Memory B cell (primary cell): ENCODE data around the gene RABGAP1L.
"Not testable (repeated sequence)": the region's sequence is repeated elsewhere in the genome, so short reads cannot be mapped to it uniquely, and the experiment has no call there.

Source experiments
- ATAC-seq: fragments of 150-1000 bp; cut with Tn5 transposase; 2 replicates; pipeline ENCODE4 v1.10.0; 2021; ENCODE audit warnings: low read depth, mild to moderate bottlenecking, moderate library complexity
- DNase-seq, 2 donors: peaks; one replicate each; pipeline ENCODE4 v3.0.0; 2022; ENCODE audit warnings: low spot score in 2 of 2
- H3K27ac Mint-ChIP-seq: one replicate; pipeline ENCODE4 v1.8.0; 2022; ENCODE audit warnings: mild to moderate bottlenecking, moderate library complexity, mixed read lengths
- H3K27me3 Mint-ChIP-seq: one replicate; pipeline ENCODE4 v1.8.0; 2022; ENCODE audit warnings: mixed read lengths
- H3K36me3 Mint-ChIP-seq: one replicate; pipeline ENCODE4 v1.8.0; 2022; ENCODE audit warnings: mild to moderate bottlenecking, mixed read lengths
- H3K4me1 Mint-ChIP-seq: one replicate; pipeline ENCODE4 v1.8.0; 2022; ENCODE audit warnings: mixed read lengths
- H3K4me3 Mint-ChIP-seq: one replicate; pipeline ENCODE4 v1.8.0; 2022; ENCODE audit warnings: mild to moderate bottlenecking, moderate library complexity, mixed read lengths
- H3K9me3 Mint-ChIP-seq: one replicate; pipeline ENCODE4 v1.8.0; 2022; ENCODE audit warnings: mixed read lengths

The RABGAP1L gene

DNA sequence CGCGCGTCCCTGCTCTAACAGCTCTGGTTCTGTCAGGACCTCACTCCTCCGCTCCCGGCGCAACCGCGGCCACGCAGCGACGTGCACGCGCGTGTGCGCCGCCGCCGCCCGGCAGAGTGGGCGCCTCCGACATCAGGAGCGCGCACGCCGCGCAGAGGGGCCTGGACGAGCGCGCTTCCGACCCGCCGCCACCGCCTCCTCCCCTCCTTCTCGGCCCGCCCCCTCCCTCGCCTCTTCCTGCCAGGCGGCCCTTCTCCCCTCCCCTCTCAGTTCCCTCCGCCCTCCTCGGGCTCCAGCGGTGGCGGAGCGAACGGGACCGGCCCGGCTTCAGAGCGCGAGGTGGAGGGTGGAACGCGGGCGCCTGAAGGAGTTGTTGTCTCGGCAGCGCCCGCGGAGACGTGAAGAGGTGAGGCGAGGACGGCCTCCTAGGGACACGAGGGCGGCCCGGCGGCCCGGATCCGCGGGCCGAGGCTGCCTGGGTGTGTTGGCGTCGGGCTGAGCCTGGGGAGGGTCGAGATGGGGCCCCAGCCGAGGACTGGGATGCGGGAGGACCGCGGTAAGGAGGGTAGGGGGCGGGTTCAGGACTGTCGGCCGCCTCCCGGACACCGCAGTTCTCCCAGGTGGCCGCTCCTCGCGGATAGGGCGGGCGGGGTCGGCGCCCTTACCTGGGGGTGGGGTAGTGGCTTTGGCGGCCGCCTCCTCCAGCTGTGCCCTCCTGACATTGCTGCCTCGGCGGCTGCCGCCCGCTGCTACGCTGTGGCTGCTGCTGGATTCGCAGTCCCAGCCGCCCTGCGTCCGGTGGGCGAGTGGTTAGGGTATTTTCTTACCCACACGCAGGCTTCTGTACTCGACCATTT is at the start of gene RABGAP1L:
Gene RABGAP1L (plus strand): TSS at position 269 of the 857 bp plus-strand sequence.
- ATAC-seq, result peak; percentile 84
- peak within 1 kb of the TSS; percentile 98 for H3K27ac Mint-ChIP-seq

DNA sequence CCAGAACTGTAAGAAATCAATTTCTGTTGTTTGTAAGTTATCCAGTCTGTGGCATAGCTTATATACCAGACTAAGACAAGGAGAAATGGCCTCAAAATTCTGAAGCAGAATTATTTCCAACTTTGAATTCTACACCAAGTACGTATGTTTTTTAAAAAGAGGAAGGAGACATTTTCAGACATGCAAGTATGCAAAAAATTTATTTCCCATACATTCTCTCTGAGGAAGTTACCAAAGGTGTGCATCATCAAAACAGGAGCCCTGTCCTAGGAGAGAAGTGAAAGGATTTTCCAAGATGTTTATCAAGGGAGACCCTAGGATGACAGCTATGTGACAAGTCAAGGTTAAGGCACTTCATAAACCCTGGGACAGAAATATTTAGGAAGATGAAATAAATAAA is 49.3 kb upstream of the RABGAP1L start:
- DNase-seq (no peak), ATAC-seq (peak; percentile 62)
- H3K36me3 Mint-ChIP-seq, result no peaks in the 10 kb centered on the region
- no peak overlapping the region for H3K4me3 Mint-ChIP-seq
- peaks cover 17% of the 10 kb centered on the region for H3K4me1 Mint-ChIP-seq
- H3K27ac Mint-ChIP-seq, result peak overlapping the region; percentile 80
- H3K9me3 Mint-ChIP-seq, result no peaks in the 10 kb centered on the region
- no peaks in the 10 kb centered on the region for H3K27me3 Mint-ChIP-seq

More for the DNA sequence above, at the start of gene RABGAP1L:
- peak; percentile 79 to 89 for DNase-seq
- no peaks in the 10 kb centered on the region for H3K36me3 Mint-ChIP-seq
- H3K4me1 Mint-ChIP-seq, result peaks cover 48% of the 10 kb centered on the region
- H3K4me3 Mint-ChIP-seq, result peak within 1 kb of the TSS; percentile 98
- no peaks in the 10 kb centered on the region for H3K9me3 Mint-ChIP-seq
- no peaks in the 10 kb centered on the region for H3K27me3 Mint-ChIP-seq

DNA sequence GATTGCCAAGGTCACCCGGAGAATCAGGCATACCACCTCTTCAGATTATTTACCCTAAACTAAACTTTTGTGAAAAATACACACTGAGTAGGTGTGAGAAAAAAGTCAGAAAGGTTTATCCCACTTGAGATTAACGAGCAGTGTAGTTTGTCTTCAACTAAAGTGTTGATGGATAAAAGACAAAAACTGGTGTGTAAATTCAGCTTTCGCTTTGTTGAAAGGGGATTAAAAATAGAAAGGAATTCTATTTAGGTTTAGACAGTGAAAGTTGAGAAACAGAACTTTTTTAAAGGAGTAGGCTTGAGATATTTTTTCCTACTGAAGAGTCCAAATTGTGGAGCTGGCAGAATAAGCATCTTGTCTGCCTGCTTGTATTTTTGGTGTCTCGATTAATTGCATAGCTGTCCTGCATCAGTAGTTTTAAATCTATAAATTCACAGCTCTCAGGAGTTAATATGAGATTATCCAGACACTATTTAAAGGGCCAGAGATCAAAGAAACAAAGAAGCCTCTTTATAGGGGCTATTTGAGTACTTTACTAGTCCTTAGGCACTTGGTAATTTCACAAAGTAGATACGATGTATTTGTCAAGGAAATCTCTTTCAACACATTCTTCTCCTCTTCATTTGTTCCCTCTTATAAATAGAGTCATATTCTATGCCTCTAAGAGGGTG is 46.7 kb upstream of the RABGAP1L start:
- Mint-ChIP-seq H3K9me3 (no peaks in the 10 kb centered on the region), H3K27me3 (no peaks in the 10 kb centered on the region)
- no peak for DNase-seq

DNA sequence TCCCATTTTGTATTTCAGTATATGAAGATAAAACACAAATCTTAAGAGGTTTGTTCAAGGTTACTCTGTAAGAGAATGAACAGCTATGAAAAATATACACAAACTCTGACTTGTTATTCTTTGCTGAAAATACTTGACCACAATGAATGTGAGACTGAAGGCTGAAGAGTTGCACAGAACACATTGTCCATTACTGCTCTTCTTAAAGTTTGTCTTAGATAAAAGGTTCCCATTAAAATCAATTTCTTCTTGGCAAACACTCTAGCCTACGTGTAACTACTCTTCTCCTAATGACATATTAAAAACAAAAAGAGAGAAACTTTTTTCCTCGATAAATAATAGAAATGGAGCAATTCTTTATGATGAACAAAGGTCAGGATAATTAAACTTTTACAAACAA is 45.2 kb upstream of the RABGAP1L start:
- no peak for ATAC-seq

More for the DNA sequence above, 46.7 kb upstream of the RABGAP1L start:
- Mint-ChIP-seq H3K4me1 (peaks cover 17% of the 10 kb centered on the region), H3K36me3 (no peaks in the 10 kb centered on the region), H3K27ac (no peak overlapping the region), H3K4me3 (no peak overlapping the region)
- no peak for ATAC-seq

DNA sequence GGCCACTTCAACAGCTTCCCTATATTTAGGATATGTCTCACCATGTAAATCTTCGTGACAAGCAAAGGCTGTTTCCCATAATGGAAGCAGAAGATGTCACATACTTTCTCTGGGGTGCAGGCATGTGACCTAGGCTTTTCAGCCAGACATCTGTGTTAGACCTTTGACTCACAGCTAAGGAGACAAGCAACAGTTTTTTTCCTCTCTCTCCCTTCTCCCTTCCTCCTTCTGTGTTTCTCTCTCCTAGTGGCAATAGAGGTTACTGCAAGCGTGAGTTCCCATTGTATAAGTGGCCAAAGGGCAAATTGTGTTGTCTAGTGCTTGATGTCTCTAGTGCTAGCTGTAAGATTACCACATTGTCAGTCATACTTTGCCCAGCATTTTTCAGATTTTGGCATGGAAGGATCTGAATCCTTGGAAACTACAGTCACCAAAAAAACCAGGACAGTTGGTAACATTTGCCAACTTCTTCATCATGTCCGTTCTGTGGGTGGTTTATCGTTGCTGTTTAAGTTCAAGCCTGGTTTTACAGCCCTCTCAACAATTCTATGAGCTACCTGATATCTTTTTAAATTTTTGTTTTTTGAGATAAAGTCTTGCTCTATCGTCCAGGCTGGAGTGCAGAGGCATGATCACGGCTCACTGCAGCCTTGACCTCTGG is 44.4 kb upstream of the RABGAP1L start:
- H3K4me3 Mint-ChIP-seq, result no peak overlapping the region
- H3K27ac Mint-ChIP-seq, result no peak overlapping the region
- no peaks in the 10 kb centered on the region for H3K36me3 Mint-ChIP-seq
- no peaks in the 10 kb centered on the region for H3K27me3 Mint-ChIP-seq
- peaks cover 11% of the 10 kb centered on the region for H3K4me1 Mint-ChIP-seq
- no peaks in the 10 kb centered on the region for H3K9me3 Mint-ChIP-seq
- DNase-seq, result no peak
- ATAC-seq, result peak; percentile 81

More for the DNA sequence above, 45.2 kb upstream of the RABGAP1L start:
- Mint-ChIP-seq H3K4me1 (peaks cover 17% of the 10 kb centered on the region), H3K36me3 (no peaks in the 10 kb centered on the region), H3K4me3 (no peak overlapping the region), H3K27ac (no peak overlapping the region), H3K27me3 (no peaks in the 10 kb centered on the region), H3K9me3 (no peaks in the 10 kb centered on the region)
- no peak for DNase-seq

DNA sequence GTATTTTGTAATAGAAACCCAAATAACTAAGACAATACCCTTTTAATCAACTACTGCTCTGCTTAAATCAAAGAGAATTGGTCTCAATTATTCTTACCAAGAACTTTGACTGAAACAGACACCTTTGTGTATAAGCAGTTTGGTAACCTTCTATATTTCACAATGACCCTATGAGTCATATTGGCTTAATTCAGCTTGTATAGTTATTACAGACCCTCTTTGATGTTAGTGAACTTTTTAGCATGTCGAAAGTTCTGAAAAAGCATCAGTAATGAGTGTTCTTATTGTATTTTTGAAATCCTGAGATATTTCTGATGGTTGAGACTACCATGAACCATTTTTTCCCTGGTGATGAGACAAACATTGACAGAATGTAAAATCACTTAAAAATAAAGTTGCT is 43.3 kb upstream of the RABGAP1L start:
- Mint-ChIP-seq H3K27ac (no peak overlapping the region), H3K9me3 (no peaks in the 10 kb centered on the region), H3K27me3 (no peaks in the 10 kb centered on the region), H3K36me3 (no peaks in the 10 kb centered on the region), H3K4me3 (no peak overlapping the region), H3K4me1 (peaks cover 3% of the 10 kb centered on the region)
- ATAC-seq, result no peak
- no peak for DNase-seq

DNA sequence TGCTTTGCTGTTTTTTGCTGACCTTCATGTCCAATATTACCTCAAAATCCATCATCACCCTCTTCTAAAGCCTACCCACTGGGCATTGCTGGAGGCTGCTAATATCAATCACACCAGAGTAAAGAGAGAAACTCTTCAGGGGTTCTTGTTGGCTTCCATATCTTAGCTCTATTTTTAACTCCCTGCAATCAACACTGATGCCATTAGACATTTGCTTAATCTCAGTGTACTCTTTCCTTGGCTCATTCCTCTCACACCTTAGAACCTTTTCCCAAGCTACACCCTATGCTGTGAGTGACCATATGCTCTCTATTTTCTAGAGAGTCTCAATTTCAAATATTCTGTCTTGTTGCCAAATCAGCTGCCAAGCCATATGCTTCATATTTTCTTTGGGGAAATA is 40.6 kb upstream of the RABGAP1L start:
- ATAC-seq (no peak), DNase-seq (no peak)
- H3K9me3 Mint-ChIP-seq, result peaks cover 3% of the 10 kb centered on the region
- no peak overlapping the region for H3K4me3 Mint-ChIP-seq
- H3K4me1 Mint-ChIP-seq, result peaks cover 3% of the 10 kb centered on the region
- H3K27ac Mint-ChIP-seq, result no peak overlapping the region
- peaks cover 2% of the 10 kb centered on the region for H3K36me3 Mint-ChIP-seq
- H3K27me3 Mint-ChIP-seq, result no peaks in the 10 kb centered on the region

DNA sequence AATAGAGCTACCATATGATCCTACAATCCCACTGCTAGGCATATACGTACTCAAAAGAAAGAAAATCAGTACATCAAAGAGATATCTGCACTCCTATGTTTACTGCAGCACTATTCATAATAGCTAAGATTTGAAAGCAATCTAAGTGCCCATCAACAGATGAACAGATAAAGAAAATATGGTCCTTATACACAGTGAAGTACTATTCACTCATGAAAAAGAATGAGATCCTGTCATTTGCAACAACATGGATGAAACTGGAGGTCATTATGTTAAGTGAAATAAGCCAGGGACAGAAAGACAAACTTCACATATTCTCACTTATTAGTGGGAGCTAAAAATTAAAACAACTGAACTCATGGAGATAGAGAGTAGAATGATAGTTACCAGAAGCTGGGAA is 37.0 kb upstream of the RABGAP1L start:
- H3K27ac Mint-ChIP-seq, result not testable (repeated sequence)

DNA sequence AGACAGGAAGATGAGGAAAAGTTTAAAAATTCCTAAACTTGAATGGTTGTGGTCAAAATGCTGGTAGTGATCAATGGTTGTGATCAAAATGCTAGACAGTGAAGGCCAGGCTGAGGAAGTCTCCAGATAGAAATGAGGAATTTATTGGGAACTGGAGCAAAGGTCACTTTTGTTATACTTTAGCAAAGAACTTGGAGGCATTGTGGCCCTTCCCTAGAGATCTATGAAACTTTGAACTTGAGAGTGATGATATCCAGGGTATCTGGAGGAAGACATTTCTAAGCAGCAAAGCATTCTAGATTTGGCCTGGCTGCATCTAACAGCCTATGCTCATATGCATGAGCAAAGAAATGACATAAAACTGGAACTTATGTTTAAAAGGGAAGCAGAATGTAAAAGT is 35.5 kb upstream of the RABGAP1L start:
- Mint-ChIP-seq H3K9me3 (peaks cover 11% of the 10 kb centered on the region), H3K27ac (no peak overlapping the region), H3K36me3 (peaks cover 7% of the 10 kb centered on the region), H3K4me3 (no peak overlapping the region), H3K27me3 (no peaks in the 10 kb centered on the region), H3K4me1 (peaks cover 18% of the 10 kb centered on the region)
- no peak for DNase-seq
- no peak for ATAC-seq

More for the DNA sequence above, 37.0 kb upstream of the RABGAP1L start:
- ATAC-seq, H3K9me3 Mint-ChIP-seq, H3K36me3 Mint-ChIP-seq, H3K4me3 Mint-ChIP-seq, H3K4me1 Mint-ChIP-seq, DNase-seq, H3K27me3 Mint-ChIP-seq: not testable (repeated sequence)

DNA sequence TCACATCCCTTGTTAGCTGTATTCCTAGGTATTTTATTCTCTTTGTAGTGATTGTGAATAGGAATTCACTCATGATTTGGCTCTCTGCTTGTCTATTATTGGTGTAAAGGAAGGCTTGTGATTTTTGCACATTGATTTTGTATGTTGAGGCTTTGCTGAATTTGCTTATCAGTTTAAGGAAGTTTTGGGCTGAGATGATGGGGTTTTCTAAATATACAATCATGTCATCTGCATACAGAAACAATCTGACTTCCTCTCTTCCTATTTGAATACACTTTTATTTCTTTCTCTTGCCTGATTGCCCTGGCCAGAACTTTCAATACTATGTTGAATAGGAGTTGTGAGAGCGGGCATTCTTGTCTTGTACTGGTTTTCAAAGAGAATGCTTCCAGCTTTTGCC is 32.1 kb upstream of the RABGAP1L start:
- Mint-ChIP-seq H3K36me3 (peaks cover 13% of the 10 kb centered on the region), H3K9me3 (peaks cover 16% of the 10 kb centered on the region)
- H3K27me3 Mint-ChIP-seq, result not testable (repeated sequence)

DNA sequence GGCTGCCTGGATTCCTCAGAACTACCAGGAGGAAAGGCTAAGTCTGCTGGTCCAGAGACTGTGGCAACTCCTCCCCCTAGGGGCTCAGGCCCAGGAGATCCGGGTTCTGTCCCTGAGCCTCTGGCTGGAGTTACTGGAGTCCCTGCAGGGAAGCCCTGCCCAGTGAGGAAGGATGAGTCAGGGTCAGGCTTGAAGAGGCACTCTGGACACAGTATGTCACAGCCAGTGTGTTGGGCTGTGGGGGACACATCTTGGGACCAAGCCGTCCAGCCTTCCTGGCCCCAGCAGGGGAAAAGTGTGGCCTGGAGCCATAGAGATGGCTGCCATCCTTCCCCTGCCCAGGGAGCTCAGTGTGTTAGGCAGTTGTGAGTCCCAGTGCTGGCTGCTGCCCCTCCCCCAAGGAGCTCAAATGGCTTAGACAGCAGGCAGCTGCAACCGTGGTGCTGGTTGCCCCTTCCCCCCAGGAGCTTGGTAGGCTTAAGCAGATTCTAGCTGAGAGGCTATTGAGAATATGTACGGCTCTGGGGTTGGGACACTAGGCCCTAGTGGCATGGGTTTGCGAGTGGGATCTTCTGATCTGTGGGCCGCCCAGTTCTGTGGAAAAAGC is 28.2 kb upstream of the RABGAP1L start:
- peaks cover 39% of the 10 kb centered on the region for H3K4me1 Mint-ChIP-seq
- no peak overlapping the region for H3K27ac Mint-ChIP-seq
- ATAC-seq (no peak), DNase-seq (no peak)
- H3K36me3 Mint-ChIP-seq, result peaks cover 7% of the 10 kb centered on the region
- no peak overlapping the region for H3K4me3 Mint-ChIP-seq
- peaks cover 7% of the 10 kb centered on the region for H3K9me3 Mint-ChIP-seq
- no peaks in the 10 kb centered on the region for H3K27me3 Mint-ChIP-seq

More for the DNA sequence above, 32.1 kb upstream of the RABGAP1L start:
- not testable (repeated sequence) for ATAC-seq, DNase-seq
- H3K4me3 Mint-ChIP-seq, result peak overlapping the region; percentile 59
- peak overlapping the region; percentile 58 for H3K27ac Mint-ChIP-seq
- H3K4me1 Mint-ChIP-seq, result peaks cover 20% of the 10 kb centered on the region

DNA sequence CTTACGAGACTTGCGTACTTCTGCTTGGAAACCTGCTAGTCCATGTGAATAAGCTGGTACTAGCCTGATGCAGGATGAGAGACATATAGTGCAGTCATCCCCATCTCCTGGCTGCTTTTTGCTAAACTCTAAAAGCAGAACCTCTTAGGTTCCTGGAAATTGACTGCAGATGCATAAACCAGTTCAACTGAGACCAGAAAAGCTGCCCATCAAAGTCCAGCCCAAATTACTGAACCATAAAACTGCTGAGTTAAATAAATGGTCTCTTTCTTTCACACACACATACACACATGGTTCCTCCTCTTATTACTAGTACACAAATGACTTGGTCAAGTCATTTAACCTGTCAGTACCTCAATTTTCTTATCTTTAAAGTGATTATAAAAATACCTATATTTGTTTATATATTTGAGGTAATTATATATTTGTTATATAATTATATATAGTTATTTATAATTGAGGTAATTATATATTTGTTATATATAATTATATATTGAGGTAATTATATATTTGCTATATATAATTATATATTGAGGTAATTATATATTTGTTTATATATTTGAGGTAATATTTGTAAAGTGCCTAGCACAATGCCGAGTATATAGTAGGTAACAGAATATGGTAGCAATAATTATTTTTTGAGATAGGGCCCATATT is 25.2 kb upstream of the RABGAP1L start:
- Mint-ChIP-seq H3K27ac (peak overlapping the region; percentile 39), H3K27me3 (no peaks in the 10 kb centered on the region)
- ATAC-seq, result peak; percentile 99

DNA sequence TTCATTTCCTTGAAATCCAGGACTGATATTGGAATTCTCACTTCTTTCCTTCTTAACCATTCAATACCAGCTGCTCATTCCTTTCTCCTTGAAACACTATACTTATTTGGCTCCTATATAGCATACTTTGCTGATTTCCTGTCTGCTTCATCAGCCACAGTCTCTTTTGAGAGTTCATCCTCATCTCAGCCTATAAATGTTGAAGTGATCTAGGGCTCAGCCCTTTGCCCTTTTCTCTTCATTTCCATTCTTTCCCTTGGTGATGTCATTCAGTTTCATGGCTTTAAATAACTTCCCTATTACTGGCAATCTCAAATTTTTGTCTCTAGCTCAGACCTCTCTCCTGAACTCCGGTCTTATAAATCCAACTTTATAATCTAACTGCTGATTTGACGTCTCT is 24.1 kb upstream of the RABGAP1L start:
- Mint-ChIP-seq H3K4me1 (peaks cover 19% of the 10 kb centered on the region), H3K27me3 (no peaks in the 10 kb centered on the region), H3K4me3 (no peak overlapping the region), H3K36me3 (no peaks in the 10 kb centered on the region), H3K27ac (no peak overlapping the region), H3K9me3 (no peaks in the 10 kb centered on the region)
- ATAC-seq (no peak), DNase-seq (no peak)

More for the DNA sequence above, 25.2 kb upstream of the RABGAP1L start:
- DNase-seq, result peak; percentile 15 to 30
- peaks cover 6% of the 10 kb centered on the region for H3K36me3 Mint-ChIP-seq
- H3K4me1 Mint-ChIP-seq, result peaks cover 20% of the 10 kb centered on the region
- no peak overlapping the region for H3K4me3 Mint-ChIP-seq
- H3K9me3 Mint-ChIP-seq, result peaks cover 5% of the 10 kb centered on the region
